C4-2B (cell line): ENCODE data around the gene CMTM8.
"Not testable (repeated sequence)": the region's sequence is repeated elsewhere in the genome, so short reads cannot be mapped to it uniquely, and the experiment has no call there.

Source experiments
- H3K27ac ChIP-seq: fragments of 450-650 bp; 2 replicates; pipeline ENCODE4 v1.5.1; 2017
- ZFX ChIP-seq: fragments of 450-650 bp; IDR thresholded peaks from 2 replicates; pipeline ENCODE4 v1.6.1; 2017
- TF ChIP-seq, protein P1 (sequence below): fragments of 450-650 bp; conservative IDR thresholded peaks from 2 replicates; pipeline ENCODE4 v1.5.1; 2017; ENCODE audit warnings: mild to moderate bottlenecking

CMTM8 gene

DNA sequence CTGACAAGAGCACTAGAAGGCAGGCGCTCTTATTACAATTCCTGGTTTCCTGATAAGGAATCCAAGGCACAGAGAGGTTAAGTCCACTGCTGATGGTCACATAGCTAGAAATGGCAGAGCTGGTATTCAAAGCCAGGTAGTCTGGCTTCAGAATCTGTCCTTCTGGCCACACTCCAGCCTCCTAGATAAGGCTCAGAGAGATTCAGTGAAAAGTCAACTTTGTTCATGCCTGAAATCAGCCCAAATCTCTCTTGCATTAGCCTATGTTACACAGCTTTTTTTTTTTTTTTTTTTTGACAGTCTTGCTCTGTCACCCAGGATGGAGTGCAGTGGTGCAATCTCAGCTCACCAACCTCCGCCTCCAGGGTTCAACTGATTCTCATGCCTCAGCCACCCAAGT lies 21.1 kb upstream of the CMTM8 start:
- no peak overlapping the region for H3K27ac ChIP-seq
- TF ChIP-seq, protein P1, sequence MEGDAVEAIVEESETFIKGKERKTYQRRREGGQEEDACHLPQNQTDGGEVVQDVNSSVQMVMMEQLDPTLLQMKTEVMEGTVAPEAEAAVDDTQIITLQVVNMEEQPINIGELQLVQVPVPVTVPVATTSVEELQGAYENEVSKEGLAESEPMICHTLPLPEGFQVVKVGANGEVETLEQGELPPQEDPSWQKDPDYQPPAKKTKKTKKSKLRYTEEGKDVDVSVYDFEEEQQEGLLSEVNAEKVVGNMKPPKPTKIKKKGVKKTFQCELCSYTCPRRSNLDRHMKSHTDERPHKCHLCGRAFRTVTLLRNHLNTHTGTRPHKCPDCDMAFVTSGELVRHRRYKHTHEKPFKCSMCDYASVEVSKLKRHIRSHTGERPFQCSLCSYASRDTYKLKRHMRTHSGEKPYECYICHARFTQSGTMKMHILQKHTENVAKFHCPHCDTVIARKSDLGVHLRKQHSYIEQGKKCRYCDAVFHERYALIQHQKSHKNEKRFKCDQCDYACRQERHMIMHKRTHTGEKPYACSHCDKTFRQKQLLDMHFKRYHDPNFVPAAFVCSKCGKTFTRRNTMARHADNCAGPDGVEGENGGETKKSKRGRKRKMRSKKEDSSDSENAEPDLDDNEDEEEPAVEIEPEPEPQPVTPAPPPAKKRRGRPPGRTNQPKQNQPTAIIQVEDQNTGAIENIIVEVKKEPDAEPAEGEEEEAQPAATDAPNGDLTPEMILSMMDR = no peak
- TF ChIP-seq ZFX = no peak

DNA sequence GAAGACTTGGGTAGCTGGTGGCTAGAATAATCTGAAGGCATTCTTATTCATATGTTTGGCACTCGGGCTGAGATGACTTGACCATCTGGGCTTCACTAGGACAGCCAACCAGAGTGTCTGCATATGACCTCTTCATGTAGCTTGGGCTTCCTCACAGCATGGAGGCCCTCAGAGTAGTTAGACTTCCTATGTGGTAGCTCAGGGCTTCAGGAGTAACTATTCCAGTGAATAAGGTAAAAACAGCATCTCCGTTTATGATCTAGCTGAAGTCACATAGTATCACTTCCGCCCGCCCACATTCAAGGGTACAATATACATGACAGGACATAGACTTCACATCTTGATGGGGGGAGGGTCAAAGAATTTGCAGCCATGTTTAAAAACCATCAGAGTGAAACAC lies 18.9 kb upstream of the CMTM8 start:
- TF ChIP-seq, protein P1 = no peak
- no peak for TF ChIP-seq ZFX
- H3K27ac ChIP-seq = no peak overlapping the region

DNA sequence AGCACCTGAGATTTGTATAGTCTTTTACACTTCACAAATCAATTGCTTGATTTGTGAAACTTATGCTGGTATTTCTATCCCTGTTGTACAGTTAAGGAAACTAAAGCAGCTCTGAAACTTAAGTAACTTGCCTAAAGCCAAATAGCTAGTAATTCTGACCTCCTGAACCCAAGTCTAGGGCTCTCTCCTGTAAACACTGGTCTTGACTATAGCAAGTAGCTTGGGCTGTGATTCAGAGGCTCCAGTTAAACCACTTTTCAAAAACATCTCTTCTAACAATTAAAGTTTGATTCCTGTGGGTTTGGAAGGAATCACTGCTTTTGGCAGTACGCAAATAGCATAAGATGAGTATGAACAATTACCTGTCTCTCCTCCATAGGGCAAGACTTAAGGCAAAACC lies 18.5 kb upstream of the CMTM8 start:
- TF ChIP-seq, protein P1 = no peak
- TF ChIP-seq ZFX = no peak
- H3K27ac ChIP-seq = no peak overlapping the region

DNA sequence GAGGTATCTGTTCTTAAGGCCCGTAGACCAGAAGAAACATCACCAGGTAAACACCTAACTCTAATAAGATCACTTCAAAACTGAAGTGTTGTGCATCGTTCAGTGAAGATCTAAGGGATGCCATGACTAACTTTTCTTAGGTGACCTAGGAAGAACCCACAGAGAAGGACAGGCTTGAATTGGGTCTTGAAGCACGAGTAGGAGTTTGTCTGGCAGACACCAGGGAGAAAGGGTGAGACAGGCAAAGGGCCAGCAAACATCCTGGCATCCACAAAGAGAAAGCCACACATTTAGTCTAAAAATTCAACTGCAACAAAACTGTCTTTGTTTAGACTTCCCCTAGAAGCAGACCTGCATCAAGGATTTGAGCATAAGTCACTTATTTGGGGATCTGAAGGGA lies 15.5 kb upstream of the CMTM8 start:
- no peak overlapping the region for H3K27ac ChIP-seq
- TF ChIP-seq, protein P1 = no peak
- TF ChIP-seq ZFX = no peak

DNA sequence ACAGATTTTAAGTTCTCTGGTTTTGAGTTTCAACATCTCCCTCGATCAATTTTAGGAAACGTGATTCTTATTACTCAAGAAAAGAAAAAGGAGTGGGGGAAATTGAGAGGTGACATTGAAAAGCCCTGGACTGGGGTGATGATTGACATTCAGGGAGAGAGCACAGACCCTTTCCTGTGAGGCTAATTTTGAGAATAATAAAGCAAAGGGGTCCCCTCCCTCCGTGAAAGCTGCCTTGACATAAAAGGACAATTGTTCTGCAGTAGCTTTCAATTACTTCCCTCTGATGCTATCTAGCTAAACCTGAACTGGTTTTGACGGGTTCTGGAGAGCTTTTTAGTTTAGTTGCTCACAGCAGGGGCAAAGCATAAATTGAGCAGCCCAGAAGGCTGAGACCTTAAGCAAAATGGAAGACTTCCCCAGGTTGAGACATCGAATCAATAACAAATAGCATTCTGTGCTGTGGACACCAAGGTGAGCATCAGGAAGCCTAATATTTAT lies 14.4 kb upstream of the CMTM8 start:
- H3K27ac ChIP-seq = no peak overlapping the region
- TF ChIP-seq, protein P1 = no peak
- no peak for TF ChIP-seq ZFX

DNA sequence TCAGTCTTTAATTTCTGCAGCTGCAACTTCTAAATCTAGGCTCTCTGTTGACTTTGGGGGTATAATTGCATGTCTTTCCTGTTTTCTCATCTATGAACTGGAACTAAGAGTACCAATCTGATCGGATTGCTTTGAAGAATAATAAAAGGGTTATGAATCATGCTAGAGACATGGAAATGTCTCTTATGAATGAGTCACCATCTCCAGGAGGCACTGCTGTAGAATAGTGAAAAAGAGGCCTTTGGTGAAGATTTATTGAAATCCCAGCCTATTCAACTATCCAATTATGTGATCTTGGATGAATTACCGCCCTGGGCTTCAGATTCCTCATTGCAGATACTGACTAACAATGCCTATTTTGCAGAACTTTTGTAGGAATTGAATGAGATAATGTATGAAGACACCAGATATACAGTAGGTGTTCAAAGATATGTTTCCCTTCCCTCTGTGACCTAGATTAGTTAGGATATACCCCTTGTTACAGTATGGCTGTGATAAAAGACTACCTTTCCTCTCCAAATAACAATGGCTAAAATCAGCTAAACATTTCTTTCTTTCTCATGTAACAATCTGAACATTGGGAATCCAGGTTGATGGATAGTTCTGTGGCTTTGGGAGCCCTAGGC lies 11.5 kb upstream of the CMTM8 start:
- TF ChIP-seq, protein P1 = no peak
- TF ChIP-seq ZFX = no peak
- no peak overlapping the region for H3K27ac ChIP-seq

DNA sequence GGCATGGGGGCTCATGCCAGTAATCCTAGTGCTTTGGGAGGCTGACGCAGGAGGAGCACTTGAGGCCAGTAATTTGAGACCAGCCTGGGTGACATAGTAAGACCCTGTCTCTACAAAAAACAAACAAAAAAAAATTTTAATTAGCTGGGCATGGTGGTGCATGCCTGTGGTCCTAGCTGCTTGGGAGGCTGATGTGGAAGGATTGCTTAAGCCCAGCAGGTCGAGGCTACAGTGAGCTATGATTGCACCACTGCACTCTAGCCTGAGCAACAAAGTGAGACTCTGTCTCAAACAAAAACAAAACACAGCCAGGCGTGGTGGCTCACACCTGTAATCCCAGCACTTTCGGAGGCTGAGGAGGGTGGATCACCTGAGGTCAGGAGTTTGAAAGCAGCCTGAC lies 9.7 kb upstream of the CMTM8 start:
- H3K27ac ChIP-seq = not testable (repeated sequence)

DNA sequence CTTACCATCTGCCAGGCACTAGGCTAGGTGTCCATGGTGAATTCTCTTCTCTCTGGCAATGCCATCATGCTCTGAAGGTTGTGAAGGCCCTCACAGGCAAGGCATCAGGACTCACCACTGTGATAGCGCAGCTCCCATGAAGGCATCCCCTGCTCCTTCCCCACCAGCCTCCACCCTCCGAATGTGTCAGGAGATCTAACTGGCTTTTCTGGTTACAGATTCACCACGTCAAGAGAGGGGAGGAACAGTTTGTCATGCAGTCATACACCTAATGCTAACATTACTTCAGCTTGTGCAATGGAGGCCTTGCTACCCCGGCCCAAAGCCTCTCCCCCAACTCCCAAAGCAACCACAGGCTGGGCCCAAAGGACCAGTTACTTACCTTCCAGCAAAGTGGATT lies 8.9 kb upstream of the CMTM8 start:
- no peak overlapping the region for H3K27ac ChIP-seq
- TF ChIP-seq ZFX = no peak
- TF ChIP-seq, protein P1 = no peak
